ENCODE data around the gene TMEM266. TPM values are rescaled to one million over a fixed set of nuclear protein-coding genes. Genes with fewer than 3 reads are reported as not detected.

The TMEM266 gene
- total and polyA plus RNA-seq, 7 donors, result 0.27 to 1.1 TPM; not detected in 5

DNA sequence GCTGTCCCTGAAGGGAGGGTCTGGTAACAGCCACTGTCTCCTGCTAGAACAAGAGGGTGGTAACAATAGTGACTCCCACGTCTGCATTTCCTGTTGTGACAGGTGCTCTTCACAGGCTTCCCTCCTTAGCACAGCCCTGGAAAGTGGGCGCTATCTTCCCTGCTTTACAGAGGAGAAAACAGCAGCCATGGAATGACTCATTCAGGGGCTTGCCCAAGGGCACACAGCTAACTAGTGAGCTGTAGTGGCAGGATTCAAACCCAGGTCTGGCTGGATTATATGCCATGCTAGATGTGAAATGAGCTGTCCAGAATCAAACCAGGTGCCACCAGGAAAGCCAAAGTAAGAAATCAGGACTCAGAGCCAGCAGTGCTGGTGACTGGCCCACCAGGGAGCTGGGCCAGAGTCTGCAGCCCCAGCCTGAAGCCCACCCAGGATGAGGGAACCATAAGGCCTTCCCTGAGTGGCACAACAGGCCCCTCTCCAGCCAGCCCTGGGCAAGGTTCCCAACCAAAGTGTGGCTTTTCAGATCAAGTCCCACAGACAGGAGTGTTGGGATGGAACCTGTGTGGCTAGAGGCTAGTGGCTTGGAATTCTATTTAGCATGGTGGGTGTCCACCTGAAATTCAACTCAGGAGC, 149.1 kb downstream of the TMEM266 start:
- TF ChIP-seq POLR2AphosphoS5 (IDR thresholded peaks at IDR 0.05) (no peak), EP300 (IDR thresholded peaks at IDR 0.05) (no peak), POLR2A (IDR thresholded peaks at IDR 0.05) (no peak)
- TF ChIP-seq, protein P1, sequence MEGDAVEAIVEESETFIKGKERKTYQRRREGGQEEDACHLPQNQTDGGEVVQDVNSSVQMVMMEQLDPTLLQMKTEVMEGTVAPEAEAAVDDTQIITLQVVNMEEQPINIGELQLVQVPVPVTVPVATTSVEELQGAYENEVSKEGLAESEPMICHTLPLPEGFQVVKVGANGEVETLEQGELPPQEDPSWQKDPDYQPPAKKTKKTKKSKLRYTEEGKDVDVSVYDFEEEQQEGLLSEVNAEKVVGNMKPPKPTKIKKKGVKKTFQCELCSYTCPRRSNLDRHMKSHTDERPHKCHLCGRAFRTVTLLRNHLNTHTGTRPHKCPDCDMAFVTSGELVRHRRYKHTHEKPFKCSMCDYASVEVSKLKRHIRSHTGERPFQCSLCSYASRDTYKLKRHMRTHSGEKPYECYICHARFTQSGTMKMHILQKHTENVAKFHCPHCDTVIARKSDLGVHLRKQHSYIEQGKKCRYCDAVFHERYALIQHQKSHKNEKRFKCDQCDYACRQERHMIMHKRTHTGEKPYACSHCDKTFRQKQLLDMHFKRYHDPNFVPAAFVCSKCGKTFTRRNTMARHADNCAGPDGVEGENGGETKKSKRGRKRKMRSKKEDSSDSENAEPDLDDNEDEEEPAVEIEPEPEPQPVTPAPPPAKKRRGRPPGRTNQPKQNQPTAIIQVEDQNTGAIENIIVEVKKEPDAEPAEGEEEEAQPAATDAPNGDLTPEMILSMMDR (IDR thresholded peaks at IDR 0.05), result no peak
- WGBS, 2 donors, result 72 to 81% methylated on average over 2 of the region's 2 CpGs
- H3K4me3 ChIP-seq, result no peak overlapping the region
- H3K36me3 ChIP-seq, result peaks cover 7 to 55% (median 16%) of the 10 kb centered on the region in 4 donors
- intact Hi-C loops (cut with DNase I), result no loop called here
- no peak for DNase-seq
- no peaks in the 10 kb centered on the region for H3K27me3 ChIP-seq
- peaks cover 0 to 7% (median 0%) of the 10 kb centered on the region in 4 donors for H3K4me1 ChIP-seq
- no peaks in the 10 kb centered on the region for H3K9me3 ChIP-seq
- no peak overlapping the region for H3K27ac ChIP-seq

DNA sequence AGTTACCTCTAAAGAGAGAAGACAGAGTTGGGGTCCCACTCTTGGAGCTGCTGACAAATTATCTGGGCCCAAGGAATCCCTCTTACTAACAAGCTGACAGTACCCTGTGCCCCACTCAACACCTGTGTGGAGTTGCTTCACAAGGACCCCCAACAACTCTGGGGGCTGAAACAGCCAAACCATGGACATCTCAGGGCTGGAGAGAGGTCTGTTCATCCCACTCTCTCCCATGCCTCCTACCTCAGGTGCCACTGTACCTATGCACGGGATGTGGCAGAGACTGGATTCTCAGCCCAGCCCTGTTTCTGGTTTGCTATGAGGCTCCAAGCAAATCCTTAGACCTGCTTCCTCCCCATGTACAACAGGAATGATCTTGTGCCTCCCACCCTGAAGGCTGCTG, 149.7 kb downstream of the TMEM266 start:
- Histone ChIP-seq H3K9me3 (no peaks in the 10 kb centered on the region), H3K36me3 (peaks cover 11 to 61% (median 16%) of the 10 kb centered on the region in 4 donors), H3K27me3 (no peaks in the 10 kb centered on the region), H3K4me3 (no peak overlapping the region), H3K4me1 (peaks cover 0 to 7% (median 0%) of the 10 kb centered on the region in 4 donors), H3K27ac (no peak overlapping the region)
- intact Hi-C loops (cut with DNase I), result no loop called here
- no peak for DNase-seq
- 93 to 98% methylated on average over 1 of the region's 1 CpG for WGBS, 2 donors
- TF ChIP-seq EP300 (IDR thresholded peaks at IDR 0.05), result no peak
- TF ChIP-seq, protein P1 (IDR thresholded peaks at IDR 0.05), result no peak
- no peak for TF ChIP-seq POLR2AphosphoS5 (IDR thresholded peaks at IDR 0.05)
- TF ChIP-seq POLR2A (IDR thresholded peaks at IDR 0.05), result no peak

DNA sequence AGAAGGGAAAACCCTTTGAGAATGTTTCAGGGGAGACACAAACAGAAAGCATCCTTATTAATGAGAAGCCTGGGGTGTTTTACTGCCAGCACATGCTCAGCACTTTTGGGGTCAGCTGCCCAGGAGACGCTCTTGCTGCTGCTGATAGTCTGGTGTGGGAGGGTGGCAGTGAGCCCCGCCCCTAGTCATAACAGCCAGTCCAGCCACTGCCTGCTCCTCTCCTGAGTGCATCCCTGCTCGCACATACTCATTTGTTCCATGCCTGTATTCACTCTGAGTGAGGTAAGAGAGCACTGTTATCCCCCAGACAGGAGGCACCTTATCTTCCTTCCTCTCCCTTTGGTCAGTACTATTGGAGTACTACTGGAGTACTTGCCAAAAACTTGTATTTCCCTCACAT, 150.2 kb downstream of the TMEM266 start:
- H3K36me3 ChIP-seq, result peaks cover 11 to 65% (median 16%) of the 10 kb centered on the region in 4 donors
- no peaks in the 10 kb centered on the region for H3K27me3 ChIP-seq
- no peak overlapping the region for H3K27ac ChIP-seq
- WGBS, 2 donors, result 86 to 93% methylated on average over 3 of the region's 3 CpGs
- H3K4me1 ChIP-seq, result peaks cover 0 to 7% (median 0%) of the 10 kb centered on the region in 4 donors
- intact Hi-C loops (cut with DNase I), result no loop called here
- no peak overlapping the region for H3K4me3 ChIP-seq
- H3K9me3 ChIP-seq, result no peaks in the 10 kb centered on the region
- DNase-seq, result no peak
- TF ChIP-seq POLR2A (IDR thresholded peaks at IDR 0.05) (no peak), POLR2AphosphoS5 (IDR thresholded peaks at IDR 0.05) (no peak), EP300 (IDR thresholded peaks at IDR 0.05) (no peak)
- TF ChIP-seq, protein P1 (IDR thresholded peaks at IDR 0.05), result no peak

DNA sequence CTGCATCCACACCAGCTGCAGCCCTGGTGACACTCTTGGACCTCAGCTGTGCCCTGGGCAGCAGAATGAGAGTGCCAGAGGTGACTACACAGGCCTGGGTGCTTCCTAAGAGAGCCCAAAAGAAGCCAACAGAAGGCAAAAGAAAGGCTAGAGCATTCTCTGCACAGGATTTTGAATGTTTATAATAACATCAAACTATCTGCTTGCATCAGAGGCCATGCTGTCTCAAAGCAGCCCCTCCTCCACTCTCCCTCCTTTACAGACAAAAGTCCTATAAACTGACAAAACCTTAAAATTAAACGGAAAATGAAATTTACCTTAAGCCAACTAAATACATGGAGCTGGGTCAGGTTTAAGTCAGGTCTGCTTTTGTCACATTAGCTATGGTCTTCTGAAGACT, 155.8 kb downstream of the TMEM266 start:
- 88 to 92% methylated on average over 1 of the region's 1 CpG for WGBS, 2 donors
- intact Hi-C loops (cut with DNase I), result no loop called here
- Histone ChIP-seq H3K4me3 (no peak overlapping the region), H3K27me3 (no peaks in the 10 kb centered on the region), H3K36me3 (peaks cover 11 to 52% (median 13%) of the 10 kb centered on the region in 4 donors), H3K9me3 (no peaks in the 10 kb centered on the region), H3K27ac (no peak overlapping the region), H3K4me1 (peaks cover 0 to 7% (median 3%) of the 10 kb centered on the region in 4 donors)
- TF ChIP-seq POLR2A (IDR thresholded peaks at IDR 0.05), result no peak
- TF ChIP-seq, protein P1 (IDR thresholded peaks at IDR 0.05), result no peak
- no peak for TF ChIP-seq EP300 (IDR thresholded peaks at IDR 0.05)
- no peak for DNase-seq

Data from sigmoid colon (tissue), 7 donors.